Neuronal stem cell (in vitro differentiated cells): ENCODE data around the gene MPZL1.

ENCODE experiments used
- DNase-seq: peaks from one replicate; pipeline ENCODE4 v3.0.0-alpha.2; 2013; ENCODE audit warnings: low spot score
- H2AFZ ChIP-seq: one replicate; pipeline ENCODE4 v1.6.1; 2013; ENCODE audit warnings: mild to moderate bottlenecking, low read length, inconsistent platforms
- H2AK5ac ChIP-seq: 2 replicates; pipeline ENCODE4 v1.6.1; 2013; ENCODE audit warnings: low read depth, mild to moderate bottlenecking, inconsistent platforms, low read length, moderate library complexity, mixed read lengths
- H2BK120ac ChIP-seq: 2 replicates; pipeline ENCODE4 v1.6.1; 2013; ENCODE audit warnings: low read depth, mild to moderate bottlenecking, inconsistent platforms, low read length, moderate library complexity, mixed read lengths
- H2BK12ac ChIP-seq: one replicate; pipeline ENCODE4 v1.6.1; 2013; ENCODE audit warnings: low read length, inconsistent platforms
- H2BK15ac ChIP-seq: 2 replicates; pipeline ENCODE4 v1.6.1; 2013; ENCODE audit warnings: mild to moderate bottlenecking, low read length, inconsistent platforms, mixed read lengths
- H2BK5ac ChIP-seq: one replicate; pipeline ENCODE4 v1.6.1; 2013; ENCODE audit warnings: inconsistent platforms, mild to moderate bottlenecking, low read length, moderate library complexity
- H3K14ac ChIP-seq: one replicate; pipeline ENCODE4 v1.6.1; 2013; ENCODE audit warnings: low read length, inconsistent platforms
- H3K18ac ChIP-seq: 2 replicates; pipeline ENCODE4 v1.6.1; 2013; ENCODE audit warnings: low read length, inconsistent platforms
- H3K23ac ChIP-seq: 2 replicates; pipeline ENCODE4 v1.6.1; 2013; ENCODE audit warnings: low read depth, mild to moderate bottlenecking, mixed read lengths, low read length, inconsistent platforms; ENCODE audit not compliant: poor library complexity
- H3K27ac ChIP-seq: replicated peaks from 3 replicates; pipeline ENCODE4 v1.5.1; 2013; ENCODE audit warnings: low read length, inconsistent platforms
- H3K27me3 ChIP-seq, 3 experiments: 2 replicates each; pipeline ENCODE4 v1.6.1; 2013; ENCODE audit warnings: low read length in 3 of 3, mild to moderate bottlenecking in 2 of 3, inconsistent platforms in 1 of 3, low read depth in 1 of 3, mixed read lengths in 1 of 3, moderate library complexity in 1 of 3; ENCODE audit not compliant: control insufficient read depth in 3 of 3, insufficient read depth in 3 of 3
- H3K36me3 ChIP-seq, 2 donors: replicated peaks in 1 of 2; 2 replicates each; pipeline ENCODE4 v1.6.1; 2013; ENCODE audit warnings: low read length in 2 of 2; ENCODE audit not compliant: control insufficient read depth in 2 of 2, insufficient read depth in 2 of 2
- H3K4ac ChIP-seq: 2 replicates; pipeline ENCODE4 v1.6.1; 2013; ENCODE audit warnings: inconsistent platforms, mild to moderate bottlenecking, low read length, moderate library complexity
- H3K4me1 ChIP-seq, 2 donors: 1 replicate in 1 of 2; 2 replicates in 1 of 2; pipeline ENCODE4 v1.6.1; 2013; ENCODE audit warnings: low read length in 2 of 2, low read depth in 1 of 2; ENCODE audit not compliant: control insufficient read depth in 2 of 2, insufficient read depth in 1 of 2
- H3K4me2 ChIP-seq: one replicate; pipeline ENCODE4 v1.6.1; 2013; ENCODE audit warnings: mild to moderate bottlenecking, low read length, inconsistent platforms; ENCODE audit not compliant: insufficient read depth, poor library complexity, severe bottlenecking
- H3K4me3 ChIP-seq, 2 donors: 2 replicates each; pipeline ENCODE4 v1.5.1; 2013; ENCODE audit warnings: low read length in 2 of 2, mild to moderate bottlenecking in 2 of 2, inconsistent platforms in 1 of 2, moderate library complexity in 1 of 2
- H3K79me1 ChIP-seq: one replicate; pipeline ENCODE4 v1.6.1; 2013; ENCODE audit warnings: low read depth, mild to moderate bottlenecking, inconsistent platforms, low read length, moderate library complexity
- H3K9ac ChIP-seq: one replicate; pipeline ENCODE4 v1.6.1; 2013; ENCODE audit warnings: mild to moderate bottlenecking, low read depth, low read length, inconsistent platforms; ENCODE audit not compliant: poor library complexity
- H3K9me3 ChIP-seq, 2 donors: replicated peaks in 1 of 2; 2 replicates each; pipeline versions ENCODE3 to v1.6.1; 2013; ENCODE audit warnings: low read length in 2 of 2, mild to moderate bottlenecking in 2 of 2, inconsistent platforms in 1 of 2, low read depth in 1 of 2, mixed read lengths in 1 of 2, moderate library complexity in 1 of 2; ENCODE audit not compliant: control insufficient read depth in 2 of 2, insufficient read depth in 1 of 2
- H4K8ac ChIP-seq: one replicate; pipeline ENCODE4 v1.6.1; 2013; ENCODE audit warnings: low read depth, mild to moderate bottlenecking, inconsistent platforms, low read length, moderate library complexity
- H4K91ac ChIP-seq: one replicate; pipeline ENCODE4 v1.6.1; 2013; ENCODE audit warnings: low read length, low read depth, mild to moderate bottlenecking, inconsistent platforms; ENCODE audit not compliant: poor library complexity
- WGBS, 2 donors: extraction: QIAGEN DNeasy Blood & Tissue Kit; methylation state at CpG; one replicate each; pipeline ENCODE4 v1.1.7; 2013; ENCODE audit warnings: missing lambda C conversion rate in 2 of 2, mixed read lengths in 1 of 2; ENCODE audit not compliant: insufficient read length in 2 of 2, insufficient replicate concordance in 1 of 2; ENCODE audit errors: extremely low coverage in 2 of 2; 5-methylcytosine and 5-hydroxymethylcytosine counted together

The MPZL1 gene

DNA sequence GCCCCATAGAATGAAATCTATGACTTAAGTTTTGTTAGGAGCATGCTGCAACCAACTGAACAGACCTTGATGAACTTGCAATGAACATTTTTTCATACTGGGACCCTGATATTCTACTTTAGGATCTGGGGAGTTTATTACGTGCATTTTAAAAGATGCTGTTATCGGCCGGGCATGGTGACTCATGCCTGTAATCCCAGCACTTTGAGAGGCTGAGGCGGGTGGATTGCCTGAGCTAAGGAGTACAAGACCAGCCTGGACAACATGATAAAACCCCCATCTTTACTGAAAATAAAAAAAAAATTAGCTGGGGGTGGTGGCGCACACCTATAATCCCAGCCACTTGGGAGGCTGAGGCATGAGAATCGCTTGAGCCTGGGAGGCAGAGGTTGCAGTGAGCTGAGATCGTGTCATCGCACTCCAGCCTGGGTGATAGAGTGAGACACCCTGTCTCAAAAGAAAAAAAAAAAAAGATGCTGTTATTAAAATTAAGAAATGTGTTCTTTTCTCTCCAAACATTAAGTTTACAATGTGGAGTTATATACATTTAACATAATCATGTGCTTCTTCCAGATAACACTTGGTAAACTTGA, 7.1 kb downstream of the MPZL1 start:
- no peak overlapping the region for H3K4ac ChIP-seq
- no peak overlapping the region for H2BK15ac ChIP-seq
- no peak overlapping the region for H3K14ac ChIP-seq
- WGBS, 2 donors: no CpG with 5 or more reads among the region's 8 CpGs
- H3K4me3 ChIP-seq: no peak overlapping the region
- DNase-seq: no peak
- peaks cover 11 to 52% of the 10 kb centered on the region in 2 donors for H3K36me3 ChIP-seq
- no peak overlapping the region for H4K8ac ChIP-seq
- peaks cover 0 to 2% of the 10 kb centered on the region in 2 donors for H3K4me1 ChIP-seq
- no peak overlapping the region for H2BK12ac ChIP-seq
- no peak overlapping the region for H3K23ac ChIP-seq
- no peak overlapping the region for H3K18ac ChIP-seq
- no peak overlapping the region for H2BK120ac ChIP-seq
- no peak overlapping the region for H3K9ac ChIP-seq
- no peak overlapping the region for H2AFZ ChIP-seq
- no peak overlapping the region for H3K27ac ChIP-seq
- no peak overlapping the region for H3K4me2 ChIP-seq
- no peak overlapping the region for H2AK5ac ChIP-seq
- H2BK5ac ChIP-seq: no peak overlapping the region
- peaks cover 2% of the 10 kb centered on the region for H3K79me1 ChIP-seq
- H4K91ac ChIP-seq: no peak overlapping the region
- H3K9me3 ChIP-seq: peaks cover 0 to 10% of the 10 kb centered on the region in 2 donors
- no peaks in the 10 kb centered on the region for H3K27me3 ChIP-seq

DNA sequence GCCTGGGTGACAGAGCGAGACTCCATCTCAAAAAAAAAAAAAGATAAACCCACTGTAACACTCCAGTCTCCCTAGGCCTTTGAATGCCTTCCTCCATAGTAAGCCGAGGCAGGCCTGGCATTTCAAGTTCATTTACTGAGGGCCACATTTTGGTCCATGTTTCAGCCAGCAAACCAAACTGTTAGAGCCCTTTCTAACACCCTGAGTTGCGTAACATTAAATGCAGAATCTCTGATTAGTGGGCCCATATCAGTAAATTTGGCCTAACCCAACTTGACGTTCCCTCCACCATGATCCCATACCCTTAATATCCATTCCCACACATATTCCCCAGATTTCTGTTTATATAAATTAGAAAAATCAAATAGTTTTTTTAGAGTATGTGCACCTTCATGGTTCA, 12.4 kb downstream of the MPZL1 start:
- Histone ChIP-seq H3K4me1 (no peaks in the 10 kb centered on the region), H3K36me3 (peaks cover 11 to 46% of the 10 kb centered on the region in 2 donors), H3K4me3 (no peak overlapping the region), H3K9me3 (peaks cover 3 to 34% of the 10 kb centered on the region in 2 donors), H2AK5ac (no peak overlapping the region), H4K8ac (no peak overlapping the region), H3K14ac (no peak overlapping the region), H3K27me3 (no peaks in the 10 kb centered on the region), H3K27ac (no peak overlapping the region), H2BK12ac (no peak overlapping the region), H3K18ac (no peak overlapping the region), H4K91ac (no peak overlapping the region), H2AFZ (no peak overlapping the region), H3K4me2 (no peak overlapping the region), H3K23ac (no peak overlapping the region), H2BK15ac (no peak overlapping the region), H2BK120ac (no peak overlapping the region), H3K9ac (no peak overlapping the region), H3K79me1 (peaks cover 7% of the 10 kb centered on the region), H2BK5ac (no peak overlapping the region), H3K4ac (no peak overlapping the region)
- no peak for DNase-seq
- WGBS, 2 donors: no CpG with 5 or more reads among the region's 4 CpGs

DNA sequence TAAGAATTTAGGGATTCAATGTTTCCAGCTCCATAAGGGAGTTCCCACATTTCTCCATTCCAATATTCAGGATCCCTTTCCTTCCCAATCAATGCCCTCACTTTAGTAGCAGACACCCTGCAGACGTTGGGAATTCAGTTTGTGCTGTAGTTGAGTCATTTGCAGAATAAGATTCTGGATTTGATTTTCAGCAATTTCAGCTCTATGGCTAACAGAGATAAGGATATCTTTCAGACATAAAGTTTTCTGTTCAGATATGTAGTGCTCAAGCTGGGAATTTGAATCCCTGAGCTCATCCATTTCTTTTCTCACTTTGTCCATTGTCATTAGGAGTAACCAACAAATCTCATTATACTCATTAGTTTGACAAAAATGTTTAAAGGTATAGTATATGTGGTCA, 13.1 kb downstream of the MPZL1 start:
- Histone ChIP-seq H2AFZ (no peak overlapping the region), H2BK15ac (no peak overlapping the region), H4K91ac (no peak overlapping the region), H3K4me3 (no peak overlapping the region), H3K4me1 (no peaks in the 10 kb centered on the region), H2BK120ac (no peak overlapping the region), H3K18ac (no peak overlapping the region), H3K79me1 (peaks cover 7% of the 10 kb centered on the region), H3K27ac (no peak overlapping the region), H3K9ac (no peak overlapping the region), H3K27me3 (no peaks in the 10 kb centered on the region), H2BK12ac (no peak overlapping the region), H3K23ac (no peak overlapping the region), H3K14ac (no peak overlapping the region), H3K4ac (no peak overlapping the region), H3K36me3 (peaks cover 11 to 46% of the 10 kb centered on the region in 2 donors), H2AK5ac (no peak overlapping the region), H4K8ac (no peak overlapping the region), H3K4me2 (no peak overlapping the region), H3K9me3 (peaks cover 3 to 34% of the 10 kb centered on the region in 2 donors), H2BK5ac (no peak overlapping the region)
- DNase-seq: no peak
- WGBS, 2 donors: no CpG with 5 or more reads among the region's 1 CpG

DNA sequence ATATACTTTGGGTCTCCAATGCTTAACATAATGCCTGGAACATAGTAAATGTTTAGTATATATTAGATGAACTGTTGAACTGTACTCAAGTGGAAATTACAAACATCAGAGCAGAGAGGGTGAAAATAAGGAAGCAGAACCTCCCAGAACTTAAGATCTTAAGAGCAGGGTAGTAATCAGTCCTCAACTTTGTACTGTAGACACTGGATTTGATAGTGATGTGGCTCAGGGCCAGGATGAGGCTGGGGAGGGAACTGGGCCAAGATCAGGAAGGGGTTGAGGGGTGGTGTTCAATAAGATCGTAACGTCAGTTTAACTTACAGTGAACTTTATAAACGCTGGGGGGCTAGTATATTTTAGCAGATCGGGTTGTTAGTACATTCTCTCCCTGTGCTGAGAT, 15.4 kb downstream of the MPZL1 start:
- H3K9ac ChIP-seq: no peak overlapping the region
- H3K4ac ChIP-seq: no peak overlapping the region
- H3K27ac ChIP-seq: no peak overlapping the region
- no CpG with 5 or more reads among the region's 4 CpGs for WGBS, 2 donors
- peaks cover 3 to 31% of the 10 kb centered on the region in 2 donors for H3K9me3 ChIP-seq
- no peak overlapping the region for H2AK5ac ChIP-seq
- peaks cover 9% of the 10 kb centered on the region for H3K79me1 ChIP-seq
- no peak overlapping the region for H3K4me3 ChIP-seq
- H2BK5ac ChIP-seq: no peak overlapping the region
- H3K18ac ChIP-seq: no peak overlapping the region
- H3K36me3 ChIP-seq: peaks cover 4 to 24% of the 10 kb centered on the region in 2 donors
- no peak overlapping the region for H3K4me2 ChIP-seq
- no peak overlapping the region for H4K8ac ChIP-seq
- H2BK12ac ChIP-seq: no peak overlapping the region
- no peak overlapping the region for H4K91ac ChIP-seq
- DNase-seq: no peak
- H3K27me3 ChIP-seq: no peaks in the 10 kb centered on the region
- H3K23ac ChIP-seq: no peak overlapping the region
- no peaks in the 10 kb centered on the region for H3K4me1 ChIP-seq
- no peak overlapping the region for H2BK120ac ChIP-seq
- no peak overlapping the region for H2AFZ ChIP-seq
- no peak overlapping the region for H2BK15ac ChIP-seq
- H3K14ac ChIP-seq: no peak overlapping the region
